HepG2 (cell line): ENCODE results near the gene ZFR2. TPM values are rescaled to one million over a fixed set of nuclear protein-coding genes. Genes with fewer than 3 reads are reported as not detected.

ENCODE experiments used
- HDAC6 ChIP-seq: fragments of 200-600 bp; sonication (generic); IDR thresholded peaks from 2 replicates; pipeline ENCODE4 v1.7.0; 2017; ENCODE audit warnings: mild to moderate bottlenecking, antibody characterized with exemption, low read length, low read depth
- KMT2A ChIP-seq: sonication (generic); formaldehyde crosslinking; IDR thresholded peaks from 2 replicates; pipeline ENCODE4 v1.4.0; 2020; ENCODE audit warnings: missing genetic modification reagents
- MED13 ChIP-seq: sonication (generic); formaldehyde crosslinking; IDR thresholded peaks from 2 replicates; pipeline ENCODE4 v1.5.0; 2020; ENCODE audit warnings: missing genetic modification reagents
- POLR2A ChIP-seq, 2 experiments: IDR thresholded peaks; 2 replicates each; pipeline ENCODE4 v1.6.1; 2011; ENCODE audit warnings: low read depth in 2 of 2, low read length in 2 of 2, mild to moderate bottlenecking in 1 of 2, moderate library complexity in 1 of 2; ENCODE audit not compliant: insufficient read depth in 1 of 2
- POLR2G ChIP-seq: fragments of 200-400 bp; formaldehyde crosslinking; IDR thresholded peaks from 2 replicates; pipeline ENCODE4 v1.6.1; 2018; ENCODE audit warnings: mild to moderate bottlenecking, low read depth, low read length, moderate library complexity
- ZNF720 ChIP-seq: sonication (generic); formaldehyde crosslinking; IDR thresholded peaks from 2 replicates; pipeline ENCODE4 v1.4.0; 2020; ENCODE audit warnings: missing genetic modification reagents
- ZNF746 ChIP-seq: sonication (generic); formaldehyde crosslinking; IDR thresholded peaks from 2 replicates; pipeline ENCODE4 v1.8.0; 2022; ENCODE audit warnings: mild to moderate bottlenecking, missing genetic modification reagents
- ZNF891 ChIP-seq: sonication (generic); formaldehyde crosslinking; IDR thresholded peaks from 2 replicates; pipeline ENCODE4 v1.5.0; 2020; ENCODE audit warnings: mild to moderate bottlenecking, missing genetic modification reagents
- polyA plus RNA-seq, 8 experiments: library from polyadenylated mRNA; depleted of rRNA in 3 of 8; stranded (reverse) in 7 of 8; unstranded in 1 of 8; fragments of >200 nt; fragmentation: Illumina TruSeq in 4 of 8; extraction: Trizol in 4 of 8; gene quantifications; 2 replicates each; pipeline versions ENCODE4 v1.2.1 to v1.2.3, GENCODE V29; 2011 to 2016; ENCODE audit warnings: low read depth in 4 of 8, missing spikeins in 1 of 8, mixed read lengths in 1 of 8; ENCODE audit not compliant: insufficient read depth in 1 of 8
- total RNA-seq, 5 experiments: library from RNA; depleted of rRNA; stranded (reverse); fragments of >200 nt; fragmentation: Illumina TruSeq; extraction: Trizol; gene quantifications; 2 replicates each; pipeline ENCODE4 v1.2.3, GENCODE V29; 2016; ENCODE audit warnings: low read depth in 1 of 5
- TF ChIP-seq, protein P1 (sequence below): sonication (generic); formaldehyde crosslinking; IDR thresholded peaks from 2 replicates; pipeline ENCODE4 v1.5.1; 2020; ENCODE audit warnings: mild to moderate bottlenecking, moderate library complexity, missing genetic modification reagents
- TF ChIP-seq, protein P2 (sequence below): sonication (generic); formaldehyde crosslinking; IDR thresholded peaks from 2 replicates; pipeline ENCODE4 v1.5.0; 2020; ENCODE audit warnings: missing genetic modification reagents

The ZFR2 gene
- total and polyA plus RNA-seq, 2 of the 13 experiments (the other 11 are each of a cell fraction or from before 2014, with no cell fraction given): 0.37 to 0.69 TPM

DNA sequence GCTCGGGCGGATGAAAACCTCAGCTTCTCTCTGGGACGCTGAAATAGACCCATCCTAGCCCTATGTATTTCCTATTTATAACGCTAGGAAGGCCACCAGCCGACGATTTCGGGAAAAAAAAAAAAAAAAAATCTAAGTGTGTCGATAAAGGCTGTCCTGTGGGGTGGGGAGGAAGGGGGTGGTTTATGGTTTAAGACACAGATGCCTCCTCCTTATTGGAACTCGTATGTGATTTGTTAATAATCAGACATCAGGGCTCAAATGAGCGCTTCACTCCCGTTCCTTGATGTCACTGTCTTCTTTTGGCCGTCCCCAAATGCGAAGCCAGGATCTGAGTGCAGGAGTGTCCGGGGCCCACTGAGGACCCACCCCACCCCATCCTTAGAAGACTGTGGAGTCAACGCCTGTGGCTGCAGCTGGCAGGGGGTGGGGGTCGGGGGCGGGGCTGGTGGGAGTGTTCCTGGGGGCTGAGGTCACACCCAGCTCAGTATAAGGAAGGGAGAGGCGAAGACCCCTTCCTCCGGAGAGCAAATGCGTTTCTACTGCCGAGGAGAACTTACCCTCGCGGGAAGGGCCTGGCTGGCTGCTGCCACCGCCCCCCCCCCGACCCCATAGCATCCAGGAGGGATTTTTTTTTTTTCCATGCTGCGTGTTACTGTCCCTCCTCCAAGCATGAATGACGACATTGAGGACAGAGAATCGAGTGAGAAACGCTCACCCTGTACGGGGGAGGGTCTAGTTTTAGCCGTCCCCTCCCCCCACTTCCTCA, 12.6 kb upstream of the ZFR2 start (continued):
- no peak for TF ChIP-seq POLR2A (IDR thresholded peaks at IDR 0.05; ENCODE audit: insufficient read depth in 1 of 2, low read depth in 2 of 2, low read length in 2 of 2)
- TF ChIP-seq ZNF746 (CRISPR knock-in tag): no peak
- no peak for TF ChIP-seq KMT2A (CRISPR knock-in tag)
- TF ChIP-seq, protein P1, sequence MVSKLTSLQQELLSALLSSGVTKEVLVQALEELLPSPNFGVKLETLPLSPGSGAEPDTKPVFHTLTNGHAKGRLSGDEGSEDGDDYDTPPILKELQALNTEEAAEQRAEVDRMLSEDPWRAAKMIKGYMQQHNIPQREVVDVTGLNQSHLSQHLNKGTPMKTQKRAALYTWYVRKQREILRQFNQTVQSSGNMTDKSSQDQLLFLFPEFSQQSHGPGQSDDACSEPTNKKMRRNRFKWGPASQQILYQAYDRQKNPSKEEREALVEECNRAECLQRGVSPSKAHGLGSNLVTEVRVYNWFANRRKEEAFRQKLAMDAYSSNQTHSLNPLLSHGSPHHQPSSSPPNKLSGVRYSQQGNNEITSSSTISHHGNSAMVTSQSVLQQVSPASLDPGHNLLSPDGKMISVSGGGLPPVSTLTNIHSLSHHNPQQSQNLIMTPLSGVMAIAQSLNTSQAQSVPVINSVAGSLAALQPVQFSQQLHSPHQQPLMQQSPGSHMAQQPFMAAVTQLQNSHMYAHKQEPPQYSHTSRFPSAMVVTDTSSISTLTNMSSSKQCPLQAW (CRISPR knock-in tag): no peak
- no peak for TF ChIP-seq ZNF720
- TF ChIP-seq, protein P2, sequence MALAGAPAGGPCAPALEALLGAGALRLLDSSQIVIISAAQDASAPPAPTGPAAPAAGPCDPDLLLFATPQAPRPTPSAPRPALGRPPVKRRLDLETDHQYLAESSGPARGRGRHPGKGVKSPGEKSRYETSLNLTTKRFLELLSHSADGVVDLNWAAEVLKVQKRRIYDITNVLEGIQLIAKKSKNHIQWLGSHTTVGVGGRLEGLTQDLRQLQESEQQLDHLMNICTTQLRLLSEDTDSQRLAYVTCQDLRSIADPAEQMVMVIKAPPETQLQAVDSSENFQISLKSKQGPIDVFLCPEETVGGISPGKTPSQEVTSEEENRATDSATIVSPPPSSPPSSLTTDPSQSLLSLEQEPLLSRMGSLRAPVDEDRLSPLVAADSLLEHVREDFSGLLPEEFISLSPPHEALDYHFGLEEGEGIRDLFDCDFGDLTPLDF (CRISPR knock-in tag): no peak
- TF ChIP-seq POLR2G: no peak
- TF ChIP-seq HDAC6: no peak
- no peak for TF ChIP-seq MED13 (CRISPR knock-in tag)
- no peak for TF ChIP-seq ZNF891 (CRISPR knock-in tag)
